GM18868 (cell line): Measurements from ENCODE around the gene CFAP100.

Experiments used
- ATAC-seq: cut with Tn5 transposase; IDR thresholded peaks from one replicate; pipeline ENCODE4 v1.9.1; 2021; ENCODE audit warnings: mild to moderate bottlenecking, moderate library complexity; ENCODE audit not compliant: unreplicated experiment

The CFAP100 gene

DNA sequence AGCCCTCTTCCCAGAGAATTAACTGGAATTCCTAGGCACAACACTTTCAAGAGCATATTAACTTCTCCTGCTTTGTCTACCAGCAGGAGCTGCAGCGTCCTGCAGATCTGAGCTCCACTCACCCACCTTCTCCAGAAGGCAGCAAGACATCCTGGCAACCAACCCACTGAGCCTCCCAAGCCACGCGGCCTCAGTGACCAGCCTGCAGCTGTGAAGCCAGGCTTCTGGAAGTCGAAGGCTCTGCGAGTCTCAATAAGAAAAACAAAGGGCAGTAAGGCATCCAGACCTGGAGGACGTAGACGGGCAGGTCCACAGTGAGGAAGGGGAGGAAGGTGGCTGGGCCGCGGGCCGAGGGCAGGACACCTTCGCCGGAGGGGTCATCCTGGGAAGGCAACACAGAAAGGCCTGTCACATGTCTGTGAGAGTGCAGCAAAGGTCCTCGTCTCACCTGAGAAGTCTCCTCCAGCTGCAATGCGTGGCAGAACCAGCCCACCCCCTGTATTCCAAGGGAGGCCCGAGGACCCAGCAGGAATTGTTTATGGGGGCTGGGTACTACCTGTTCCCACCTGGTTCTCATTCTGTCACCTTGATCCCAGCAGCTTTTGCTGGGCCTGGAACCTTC, 44.7 kb downstream of the CFAP100 start:
- no peak for ATAC-seq

DNA sequence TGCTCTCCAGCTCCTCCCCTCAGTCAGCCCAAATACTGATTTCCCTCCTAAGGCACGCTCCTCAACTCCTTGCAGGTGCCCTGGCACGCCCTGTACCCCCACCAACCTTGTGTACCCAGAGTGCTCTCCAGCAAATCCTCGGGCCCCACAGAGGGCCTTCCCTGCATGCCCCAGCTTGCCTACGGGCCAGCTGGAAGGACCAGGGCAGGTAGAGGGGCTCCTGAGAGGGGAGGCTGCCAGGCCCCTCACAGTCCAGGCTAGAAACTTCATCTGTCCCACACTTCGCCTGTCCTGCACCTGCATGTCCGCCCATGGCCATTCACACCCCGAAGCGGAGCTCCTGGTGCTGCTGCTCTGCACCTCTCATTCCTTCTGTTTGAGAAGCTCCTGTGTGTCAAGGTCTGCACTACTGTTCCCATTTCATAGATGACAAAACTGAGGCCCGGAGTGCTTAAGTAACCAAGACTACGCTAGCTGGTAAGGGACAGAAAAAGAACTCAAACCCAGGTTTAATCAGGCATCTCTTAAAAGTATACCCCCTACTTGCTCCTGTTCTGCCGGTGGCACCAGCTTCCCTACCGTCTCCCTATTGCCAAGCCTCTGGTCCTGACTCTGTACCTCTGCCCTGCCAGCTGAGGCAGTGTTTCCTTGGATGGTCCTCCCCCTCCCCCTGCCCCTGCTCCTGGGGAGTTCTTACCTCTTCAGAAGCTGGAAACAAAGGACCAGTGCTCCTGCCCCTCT, 45.4 kb downstream of the CFAP100 start:
- no peak for ATAC-seq

DNA sequence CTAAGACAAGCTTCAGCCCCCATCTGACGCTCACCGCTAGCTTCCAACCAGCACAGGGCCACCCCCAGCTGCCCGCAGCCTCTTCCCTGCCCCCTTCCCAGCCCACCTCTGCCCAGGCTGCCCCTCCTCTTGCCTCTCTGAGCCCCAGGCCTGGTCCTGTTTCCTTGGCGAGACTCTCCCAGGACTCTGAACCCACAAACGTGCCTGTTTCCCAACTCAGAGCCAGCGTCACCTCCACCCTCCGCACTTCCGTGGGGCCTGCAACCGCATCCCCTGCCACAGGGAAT, 45.9 kb downstream of the CFAP100 start:
- ATAC-seq = no peak

DNA sequence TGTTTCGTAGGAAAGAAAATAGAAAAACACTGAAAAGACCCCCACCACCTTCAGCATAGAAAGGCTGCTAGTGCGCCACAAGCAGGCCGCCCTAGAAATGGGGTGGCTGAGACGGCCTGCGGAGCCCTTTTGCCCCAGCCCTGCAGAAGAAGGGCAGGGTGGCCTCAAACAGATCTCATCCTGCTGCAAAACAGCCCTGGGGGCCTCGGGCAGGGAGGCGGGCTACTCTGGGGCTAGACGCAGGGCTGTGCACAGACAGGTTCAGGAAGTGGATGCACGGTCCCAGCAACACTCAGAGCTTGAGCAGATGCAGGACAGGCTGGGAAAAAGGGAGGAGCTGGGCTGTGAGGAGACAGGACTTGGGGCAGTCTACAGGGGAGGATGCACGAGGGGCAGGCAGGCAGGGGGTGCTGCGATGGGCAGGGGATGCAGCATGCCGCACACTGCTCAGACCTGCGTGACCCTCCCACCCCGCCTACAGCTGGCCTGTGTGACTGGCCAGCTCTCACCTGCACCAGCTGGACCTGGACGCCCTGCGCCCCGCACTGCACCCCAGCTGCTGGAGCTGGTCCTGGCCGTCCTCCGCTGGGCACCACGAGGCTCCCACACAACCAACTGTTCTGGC, 46.7 kb downstream of the CFAP100 start:
- no peak for ATAC-seq

DNA sequence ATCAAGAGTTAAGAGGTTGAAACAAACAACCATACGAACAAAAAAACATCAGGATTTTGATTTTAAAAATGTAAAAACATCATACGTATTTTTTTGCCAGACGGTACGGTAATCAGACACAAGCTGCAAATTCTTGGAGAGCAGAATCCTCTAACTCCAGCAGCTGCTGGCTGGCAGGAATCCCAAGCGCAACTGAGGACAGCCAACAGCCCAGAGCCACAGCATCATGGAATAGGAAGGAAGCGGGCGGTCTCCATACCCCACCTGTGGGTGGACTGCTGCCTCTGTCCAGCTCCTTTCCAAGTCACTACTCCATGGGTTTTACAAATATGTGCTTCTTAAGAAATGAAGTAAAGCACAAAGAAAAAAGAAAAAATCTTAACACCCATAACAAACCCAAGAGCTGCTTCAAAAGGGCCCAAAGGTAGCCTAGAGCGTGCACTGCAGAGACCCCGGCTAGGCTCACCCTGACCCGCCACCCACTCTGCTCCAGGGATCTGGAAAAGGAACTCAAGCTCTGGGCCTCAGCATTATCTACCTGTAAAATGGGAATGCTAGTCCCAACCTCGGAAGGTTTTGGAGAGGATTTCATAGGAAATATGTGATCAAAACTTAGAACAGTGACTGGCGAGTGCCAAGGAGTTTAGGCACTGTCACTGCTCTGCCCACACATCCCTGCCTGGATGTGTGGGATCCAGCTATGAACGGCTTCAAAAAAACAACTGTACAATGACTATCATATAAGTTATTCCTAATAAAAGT, 47.6 kb downstream of the CFAP100 start:
- no peak for ATAC-seq

DNA sequence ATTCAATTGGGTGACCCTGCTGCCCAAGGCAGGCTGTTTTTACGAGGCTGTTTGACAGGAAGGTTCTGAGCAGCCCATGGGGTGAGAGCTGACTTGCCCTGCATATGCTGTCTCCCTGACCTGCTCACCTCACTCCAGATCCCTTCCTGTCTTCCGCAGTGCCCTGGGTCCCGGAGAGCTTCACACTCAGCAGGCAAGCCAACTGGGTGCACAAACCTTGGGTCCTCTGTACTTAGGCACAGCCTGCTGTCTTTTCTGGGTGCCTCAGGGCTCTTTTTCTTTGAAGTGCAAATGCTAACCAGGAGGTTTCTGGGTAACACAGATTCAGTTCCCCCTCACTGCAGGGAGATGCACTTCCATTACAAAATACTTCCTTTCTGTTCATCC, 48.1 kb downstream of the CFAP100 start:
- no peak for ATAC-seq

DNA sequence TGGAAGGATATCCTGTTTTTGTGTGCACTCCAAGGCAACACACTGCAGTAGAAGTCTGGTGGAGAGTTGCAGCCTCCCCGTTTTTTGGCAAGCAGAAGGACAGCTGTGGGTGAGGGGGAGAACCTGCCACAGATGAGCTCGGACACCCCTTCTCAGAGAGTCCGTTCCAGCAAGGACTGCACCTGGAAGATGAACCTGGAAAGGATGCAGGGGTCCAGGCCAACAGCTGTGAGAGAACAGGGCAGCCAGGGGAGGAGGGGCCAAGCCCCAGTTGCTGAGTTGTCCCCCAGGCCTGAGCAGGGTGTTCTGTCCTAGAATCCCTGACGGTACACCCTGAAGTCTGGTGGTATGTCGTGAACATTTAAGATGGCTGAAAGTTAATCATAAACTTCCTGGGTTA, 50.8 kb downstream of the CFAP100 start:
- ATAC-seq = no peak

DNA sequence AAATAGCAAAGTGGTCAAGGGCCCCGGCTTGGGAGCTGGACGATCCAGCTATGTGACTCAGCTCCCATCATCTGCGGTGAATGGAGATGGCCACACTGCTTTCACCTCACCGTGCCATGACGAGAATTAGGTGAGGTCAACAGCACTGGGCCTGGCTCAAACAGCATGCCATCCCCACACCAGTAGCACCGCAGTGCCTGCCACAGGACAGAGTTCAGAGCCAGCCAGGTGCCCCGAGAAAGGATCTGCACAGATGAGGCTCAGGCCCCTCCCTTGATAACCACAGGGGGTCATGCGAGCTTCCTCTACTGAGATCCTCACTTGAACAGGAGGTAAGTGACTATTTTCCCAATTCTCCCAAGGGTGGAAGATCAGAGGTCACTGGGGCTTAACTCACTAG, 51.6 kb downstream of the CFAP100 start:
- no peak for ATAC-seq

DNA sequence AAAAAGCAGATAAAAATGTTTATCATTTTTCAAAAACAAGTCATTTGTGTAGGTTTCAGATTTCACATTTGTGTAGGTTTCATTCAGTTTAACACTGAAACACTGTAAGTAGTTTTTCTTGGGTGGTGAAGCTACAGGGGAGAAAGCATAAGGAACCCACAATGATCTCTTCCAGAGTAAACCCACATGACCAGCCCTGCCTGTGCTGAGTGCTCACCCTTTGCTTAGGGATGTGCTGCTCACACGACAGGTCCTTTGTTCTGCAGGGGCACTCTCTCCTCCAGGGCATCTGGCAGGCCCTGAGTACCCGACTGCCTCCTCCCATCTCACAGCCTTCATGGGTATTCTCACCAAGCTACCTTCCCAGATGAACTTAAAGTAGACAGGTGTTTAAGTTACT, 52.1 kb downstream of the CFAP100 start:
- no peak for ATAC-seq

DNA sequence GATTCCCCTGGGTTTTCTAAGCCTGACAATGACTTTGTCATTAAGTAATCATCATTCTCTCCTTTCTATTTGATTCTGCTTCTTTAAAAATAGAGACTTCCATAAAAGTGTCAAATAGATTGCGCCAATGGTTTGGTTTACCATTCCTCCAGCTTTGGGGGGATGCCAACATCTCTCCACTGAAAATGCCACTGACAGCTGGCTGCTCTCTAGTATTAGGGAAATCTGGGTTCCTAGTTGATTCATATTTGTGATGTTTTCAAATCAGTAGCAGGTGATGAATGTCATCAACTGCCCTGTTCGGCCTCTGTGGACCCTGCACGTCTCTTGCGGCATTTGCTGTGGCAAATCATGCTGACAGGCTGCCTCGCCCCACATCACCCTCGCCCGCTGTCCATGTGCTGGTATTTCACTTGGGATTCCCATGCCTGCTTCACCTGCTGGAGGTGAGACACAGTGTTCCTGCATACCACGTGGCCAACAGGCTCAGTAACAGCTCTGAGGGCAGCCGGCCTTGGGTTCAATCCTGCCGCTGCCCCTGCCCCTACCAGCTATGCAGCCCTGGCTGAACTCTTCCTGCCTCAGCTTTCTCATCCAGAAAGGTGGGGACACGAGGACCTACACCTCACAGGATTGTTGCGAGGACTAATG, 52.9 kb downstream of the CFAP100 start:
- no peak for ATAC-seq

DNA sequence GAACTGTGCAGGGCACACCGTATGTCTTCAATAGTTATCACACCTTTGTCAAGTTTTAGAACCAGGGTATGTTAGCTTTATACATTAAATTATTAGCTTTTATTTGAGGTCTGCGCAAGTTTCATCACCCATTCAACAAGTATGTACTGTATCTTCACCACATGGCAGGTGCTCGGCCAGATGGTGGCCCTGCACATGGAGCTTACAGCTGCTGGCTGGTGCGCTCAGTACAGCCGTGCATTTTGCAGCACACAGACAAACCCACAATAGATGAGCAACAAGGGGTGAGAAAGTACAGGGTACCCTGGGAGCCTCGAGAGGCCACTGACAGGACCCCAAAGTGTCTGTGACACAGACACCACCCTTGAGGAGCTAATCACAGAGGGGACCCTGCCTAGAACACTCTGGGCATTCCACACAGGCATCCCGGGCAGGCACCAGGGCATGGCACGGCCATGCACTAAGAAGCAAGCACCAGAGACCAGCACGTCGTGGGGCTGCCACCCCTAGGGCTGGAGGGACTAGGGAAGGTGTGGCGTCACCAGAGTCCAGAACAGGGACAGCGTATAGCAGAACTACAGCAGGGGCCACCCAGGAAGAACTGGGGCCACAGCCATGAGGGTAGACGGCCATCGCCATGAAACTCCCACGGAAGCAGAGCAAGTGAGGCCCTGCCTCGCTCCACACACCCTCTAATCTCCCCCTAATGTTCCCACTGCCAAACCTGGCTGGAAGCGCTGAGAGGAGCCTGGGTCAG, 53.6 kb downstream of the CFAP100 start:
- ATAC-seq = no peak

DNA sequence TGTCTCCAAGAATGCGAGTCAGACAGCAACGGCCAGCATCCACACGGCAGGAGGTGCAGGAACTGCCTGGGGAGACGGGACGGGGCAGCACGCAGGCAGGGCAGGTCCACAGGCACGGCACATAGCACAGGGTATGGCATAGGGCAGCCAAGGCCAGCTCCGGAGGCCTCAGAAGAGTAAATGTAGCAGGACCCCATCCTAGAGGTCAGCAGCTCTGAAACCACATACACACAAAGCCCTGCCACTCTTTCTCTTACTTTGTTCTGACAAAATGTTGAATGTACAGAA, 54.1 kb downstream of the CFAP100 start:
- no peak for ATAC-seq

DNA sequence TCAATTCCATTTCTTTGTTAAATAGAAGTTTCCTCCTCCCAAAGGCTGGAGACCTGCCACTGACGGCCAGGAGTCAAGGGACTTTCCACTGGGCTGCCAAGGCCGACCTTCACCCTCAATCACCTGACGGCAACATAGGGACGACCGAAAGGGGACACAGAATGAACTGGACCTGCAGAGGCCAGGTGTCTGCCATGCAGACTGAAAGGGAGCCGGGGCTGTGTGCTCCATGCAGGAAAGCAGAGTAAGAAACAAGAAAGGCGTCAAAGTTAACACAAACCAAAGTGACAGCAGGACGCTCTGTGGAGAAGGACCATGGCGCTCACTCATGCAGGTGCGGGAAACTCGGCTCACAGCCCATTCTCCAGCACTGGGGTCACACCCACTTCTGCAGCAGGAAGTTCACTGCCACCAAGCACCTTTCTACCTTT, 54.9 kb downstream of the CFAP100 start:
- ATAC-seq = no peak

DNA sequence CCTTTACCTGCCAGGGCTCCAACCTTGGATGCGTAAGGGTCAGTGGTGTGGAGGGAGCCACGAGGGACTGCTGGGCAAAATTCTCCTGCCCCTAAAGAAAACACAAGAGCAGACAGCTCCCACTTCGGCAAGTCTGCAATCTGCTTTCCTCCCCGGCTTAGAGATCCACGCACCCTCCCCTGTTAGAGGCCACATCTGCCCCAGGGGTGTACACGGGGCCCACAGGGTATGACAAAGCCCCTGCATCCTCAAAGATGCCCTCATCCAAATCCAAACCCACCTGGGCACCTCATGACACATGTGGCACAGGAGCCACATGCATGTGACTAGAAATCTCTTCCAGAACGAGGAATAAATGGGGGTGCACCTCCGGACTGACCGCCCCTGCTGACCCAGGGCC, 55.5 kb downstream of the CFAP100 start:
- ATAC-seq = no peak

DNA sequence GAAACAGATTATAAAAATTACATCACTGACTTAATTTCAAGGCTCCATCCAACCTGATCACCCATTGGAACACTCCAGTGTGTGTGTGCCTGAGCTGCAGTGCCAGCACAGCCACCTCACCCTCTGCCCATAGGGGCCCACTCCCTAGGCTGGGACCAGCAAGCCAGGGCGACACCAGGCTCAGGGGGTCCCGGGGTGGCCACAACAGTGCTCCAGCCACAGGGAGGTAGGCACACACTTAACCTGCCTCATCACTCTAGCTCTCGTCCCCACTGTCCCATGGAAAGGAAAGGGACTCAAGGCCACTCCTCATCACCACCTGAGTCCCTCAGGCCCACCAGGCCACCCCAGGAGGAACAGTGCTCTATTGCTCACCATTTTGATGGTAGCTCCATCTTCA, 56.0 kb downstream of the CFAP100 start:
- ATAC-seq = no peak

DNA sequence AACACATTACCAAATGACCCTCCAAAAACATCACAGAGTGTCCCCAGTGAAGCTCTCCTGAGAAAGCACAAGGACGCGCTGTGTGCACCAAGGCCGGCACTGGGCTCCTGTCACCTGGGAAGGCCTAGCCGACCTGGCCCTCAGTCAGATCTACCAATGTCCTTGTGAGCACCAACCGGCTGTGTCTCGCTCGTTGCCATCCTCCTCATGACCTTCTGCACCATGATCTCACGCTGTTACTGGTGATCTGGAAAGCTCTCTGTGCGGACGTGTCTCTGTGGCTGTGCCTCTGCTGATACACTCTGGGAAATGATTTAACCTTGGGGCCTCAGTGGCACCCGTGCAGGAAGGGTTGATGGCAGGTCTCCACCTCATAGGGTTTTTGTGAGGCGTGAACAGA, 56.8 kb downstream of the CFAP100 start:
- ATAC-seq = no peak

DNA sequence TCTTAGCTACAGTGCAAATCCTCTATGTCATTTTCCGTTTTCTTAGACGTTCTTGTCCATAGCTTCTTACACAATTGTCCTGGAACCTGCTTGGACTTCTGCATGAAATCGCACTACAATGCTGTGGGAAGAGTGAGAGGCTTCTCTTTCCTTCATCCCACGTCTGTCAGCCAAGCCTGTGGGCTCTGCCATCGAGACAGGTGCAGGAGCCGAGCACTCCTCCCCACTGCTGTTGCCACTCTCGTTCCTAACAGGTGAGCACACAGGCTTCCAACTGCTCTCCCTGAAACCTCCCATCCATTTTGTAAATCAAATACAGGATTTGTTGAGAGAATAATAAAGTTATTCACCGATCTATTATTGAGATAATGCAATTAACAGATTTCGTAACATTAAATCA, 57.5 kb downstream of the CFAP100 start:
- no peak for ATAC-seq

DNA sequence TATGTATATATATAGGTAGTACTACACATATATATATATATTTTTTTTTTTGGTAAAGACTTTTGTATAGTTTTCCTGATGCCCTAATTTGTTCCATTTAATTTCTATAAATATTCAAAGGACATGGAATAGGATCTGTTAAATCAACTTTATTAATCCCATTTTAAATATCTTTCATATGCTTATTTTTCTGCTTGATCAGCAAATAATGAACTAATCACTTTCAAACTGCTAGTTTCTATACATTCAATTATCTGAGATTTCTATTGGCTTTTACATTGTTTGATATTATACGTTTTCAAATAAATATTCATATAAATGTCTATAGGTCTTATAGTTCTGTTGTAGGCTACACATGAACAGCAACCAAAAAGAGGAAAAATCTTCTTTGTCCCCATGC, 59.3 kb downstream of the CFAP100 start:
- no peak for ATAC-seq

DNA sequence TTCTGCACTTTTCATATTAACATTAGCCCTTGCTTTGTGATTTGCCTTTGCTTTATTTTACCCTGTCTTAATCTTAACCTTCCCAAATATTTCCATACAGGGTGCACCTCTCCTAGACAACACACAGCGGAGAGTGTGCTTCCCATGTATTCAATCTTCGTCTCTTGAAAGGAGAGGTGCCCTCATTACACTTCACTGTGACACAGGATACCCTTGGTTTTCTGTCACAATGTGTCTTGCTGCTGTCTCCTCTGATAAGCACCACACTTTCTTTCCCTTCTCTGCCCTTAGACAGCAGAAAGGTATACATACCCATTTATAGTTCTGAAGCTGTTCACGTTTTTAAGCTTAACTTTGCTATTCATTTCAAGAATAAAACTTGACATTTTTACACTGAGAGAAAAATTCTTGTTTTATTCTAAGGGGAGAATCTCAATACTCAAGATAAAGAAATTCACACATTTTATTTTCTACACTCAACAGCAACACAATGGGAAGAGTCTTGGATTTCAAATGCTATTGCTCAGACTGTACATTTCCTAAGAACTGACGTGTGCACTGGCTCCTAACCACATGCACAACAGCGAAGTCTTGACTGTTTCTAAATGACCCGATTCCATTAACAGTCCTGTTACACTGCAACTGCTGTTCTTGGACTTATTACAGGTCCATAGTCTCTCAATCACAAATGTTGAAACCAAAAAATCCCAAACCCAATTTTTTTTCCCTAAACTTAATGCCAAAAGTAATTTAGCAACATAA, 59.9 kb downstream of the CFAP100 start:
- no peak for ATAC-seq

DNA sequence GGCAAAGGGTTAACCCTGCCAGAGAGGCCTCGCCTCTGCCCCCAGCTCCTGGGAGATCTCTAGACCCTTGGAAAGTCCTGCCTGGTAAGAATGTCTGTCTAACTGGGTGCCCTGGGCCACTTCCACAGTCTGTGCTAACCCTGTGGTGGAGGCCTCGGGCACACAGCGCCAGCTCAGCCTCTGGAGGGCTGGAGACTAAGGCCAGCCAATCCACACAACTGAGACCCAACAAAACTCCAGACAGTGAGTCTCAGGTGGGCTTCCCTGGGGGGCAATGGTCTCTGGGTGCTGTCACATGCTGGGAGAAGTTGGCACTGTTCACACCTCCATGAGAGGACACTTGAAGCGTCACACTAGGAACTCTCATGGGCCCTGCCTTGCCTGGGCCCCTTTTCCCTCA, 61.5 kb downstream of the CFAP100 start:
- ATAC-seq = no peak
